ENCODE measurements around the gene CAMTA1.

GRCh38 chr1:7290971-7291970 lies 506.0 kb downstream of the CAMTA1 start:
- TF ChIP-seq CTCF (IDR thresholded peaks at IDR 0.05 in 2 of 3, conservative IDR thresholded peaks at IDR 0.05 in 1 of 3; ENCODE audit: insufficient read depth in 2 of 3, low read depth in 1 of 3, low read length in 3 of 3) (no peak), ZBTB1 (CRISPR knock-in tag; IDR thresholded peaks at IDR 0.05; ENCODE audit: borderline replicate concordance, low read depth) (no peak), ZZZ3 (IDR thresholded peaks at IDR 0.05) (no peak), EZH2 (IDR thresholded peaks at IDR 0.05; ENCODE audit: borderline replicate concordance, low read depth, low read length) (no peak), DDX20 (tag; IDR thresholded peaks at IDR 0.05; ENCODE audit: low read depth) (no peak), EP300 (IDR thresholded peaks at IDR 0.05; ENCODE audit: low read length) (no peak), NFE2L1 (tag; IDR thresholded peaks at IDR 0.05; ENCODE audit: borderline replicate concordance, low read depth) (no peak), SP1 (CRISPR knock-in tag; IDR thresholded peaks at IDR 0.05) (no peak), AFF1 (IDR thresholded peaks at IDR 0.05; ENCODE audit: low read depth in 1 of 2, partially characterized antibody in 2 of 2) (no peak), PRDM10 (IDR thresholded peaks at IDR 0.05; ENCODE audit: partially characterized antibody) (no peak), MEF2D (tag; conservative IDR thresholded peaks at IDR 0.05; ENCODE audit: low read depth) (no peak), PURB (CRISPR knock-in tag; IDR thresholded peaks at IDR 0.05; ENCODE audit: low read depth) (no peak), ZNF24 (IDR thresholded peaks at IDR 0.05) (no peak), FOXA3 (CRISPR knock-in tag; conservative IDR thresholded peaks at IDR 0.05 in 1 of 2, IDR thresholded peaks at IDR 0.05 in 1 of 2) (no peak)
